ENCODE measurements around the gene MRPL51.
A peak's percentile ranks its signal among the peaks of the same experiment; 100 is the strongest.

MRPL51 gene

GRCh38 chr12:6533653-6533922 lies 40.5 kb upstream of the MRPL51 start:
- Histone ChIP-seq H3K14ac (ENCODE audit: low read length) (no peak overlapping the region), H3K4me3 (ENCODE audit: low read length in 2 of 2) (peak overlapping the region; percentile 82 to 97), H3K23ac (ENCODE audit: low read depth, low read length, poor library complexity) (no peak overlapping the region), H3K4me1 (ENCODE audit: control insufficient read depth in 2 of 2, insufficient read depth in 1 of 2, low read depth in 1 of 2, low read length in 2 of 2) (peaks cover 25 to 26% of the 10 kb centered on the region in 2 donors), H3K27ac (replicated peaks; ENCODE audit: low read length) (peak overlapping the region; percentile 98), H2BK5ac (ENCODE audit: low read length) (peak overlapping the region; percentile 97), H3K9me3 (replicated peaks in 1 of 2; ENCODE audit: control insufficient read depth in 2 of 2, insufficient read depth in 1 of 2, low read depth in 1 of 2, low read length in 2 of 2) (no peaks in the 10 kb centered on the region), H3K79me1 (ENCODE audit: low read depth, low read length) (peaks cover 11% of the 10 kb centered on the region), H4K8ac (ENCODE audit: low read depth, low read length) (peak overlapping the region; percentile 70), H4K91ac (ENCODE audit: low read depth, low read length, poor library complexity) (no peak overlapping the region), H3K9ac (ENCODE audit: low read depth, low read length, poor library complexity) (peak overlapping the region; percentile 89), H3K36me3 (replicated peaks in 1 of 2; ENCODE audit: control insufficient read depth in 2 of 2, insufficient read depth in 2 of 2, low read length in 2 of 2) (peaks cover 57 to 73% of the 10 kb centered on the region in 2 donors), H2AFZ (ENCODE audit: low read length) (peak overlapping the region; percentile 97), H3K4ac (ENCODE audit: low read length) (peak overlapping the region; percentile 78), H2BK15ac (ENCODE audit: low read length) (peak overlapping the region; percentile 41), H2BK120ac (ENCODE audit: low read depth, low read length) (peak overlapping the region; percentile 65), H2BK12ac (ENCODE audit: low read length) (peak overlapping the region; percentile 43), H3K4me2 (ENCODE audit: insufficient read depth, low read length, poor library complexity, severe bottlenecking) (peak overlapping the region; percentile 91), H3K27me3 (ENCODE audit: control insufficient read depth in 3 of 3, insufficient read depth in 3 of 3, low read depth in 1 of 3, low read length in 3 of 3) (no peaks in the 10 kb centered on the region), H2AK5ac (ENCODE audit: low read depth, low read length) (peak overlapping the region; percentile 43), H3K18ac (ENCODE audit: low read length) (peak overlapping the region; percentile 97)
- peak; percentile 84 for DNase-seq (ENCODE audit: low spot score)
- WGBS, 2 donors (ENCODE audit: extremely low coverage in 2 of 2, insufficient read length in 2 of 2, insufficient replicate concordance in 1 of 2): no CpG with 5 or more reads among the region's 9 CpGs

- Histone ChIP-seq H2BK15ac (ENCODE audit: low read length) (peak overlapping the region; percentile 41), H4K8ac (ENCODE audit: low read depth, low read length) (peak overlapping the region; percentile 75), H3K27ac (replicated peaks; ENCODE audit: low read length) (peak overlapping the region; percentile 98), H2BK12ac (ENCODE audit: low read length) (peak overlapping the region; percentile 43), H3K4me1 (ENCODE audit: control insufficient read depth in 2 of 2, insufficient read depth in 1 of 2, low read depth in 1 of 2, low read length in 2 of 2) (peaks cover 25 to 26% of the 10 kb centered on the region in 2 donors), H2AK5ac (ENCODE audit: low read depth, low read length) (peak overlapping the region; percentile 43), H3K4me2 (ENCODE audit: insufficient read depth, low read length, poor library complexity, severe bottlenecking) (peak overlapping the region; percentile 91), H3K36me3 (replicated peaks in 1 of 2; ENCODE audit: control insufficient read depth in 2 of 2, insufficient read depth in 2 of 2, low read length in 2 of 2) (peaks cover 57 to 73% of the 10 kb centered on the region in 2 donors), H3K79me1 (ENCODE audit: low read depth, low read length) (peaks cover 11% of the 10 kb centered on the region), H2BK5ac (ENCODE audit: low read length) (peak overlapping the region; percentile 97), H4K91ac (ENCODE audit: low read depth, low read length, poor library complexity) (no peak overlapping the region), H3K4ac (ENCODE audit: low read length) (peak overlapping the region; percentile 78), H2AFZ (ENCODE audit: low read length) (peak overlapping the region; percentile 97), H2BK120ac (ENCODE audit: low read depth, low read length) (peak overlapping the region; percentile 65), H3K14ac (ENCODE audit: low read length) (no peak overlapping the region), H3K18ac (ENCODE audit: low read length) (peak overlapping the region; percentile 97), H3K9ac (ENCODE audit: low read depth, low read length, poor library complexity) (peak overlapping the region; percentile 89), H3K23ac (ENCODE audit: low read depth, low read length, poor library complexity) (peak overlapping the region; percentile 21), H3K27me3 (ENCODE audit: control insufficient read depth in 3 of 3, insufficient read depth in 3 of 3, low read depth in 1 of 3, low read length in 3 of 3) (no peaks in the 10 kb centered on the region), H3K4me3 (ENCODE audit: low read length in 2 of 2) (peak overlapping the region; percentile 82 to 97), H3K9me3 (replicated peaks in 1 of 2; ENCODE audit: control insufficient read depth in 2 of 2, insufficient read depth in 1 of 2, low read depth in 1 of 2, low read length in 2 of 2) (no peaks in the 10 kb centered on the region)
- no peak for DNase-seq (ENCODE audit: low spot score)
- no CpG with 5 or more reads among the region's 14 CpGs for WGBS, 2 donors (ENCODE audit: extremely low coverage in 2 of 2, insufficient read length in 2 of 2, insufficient replicate concordance in 1 of 2)
Observed at GRCh38 chr12:6532927-6533652, 40.0 kb upstream of the MRPL51 start.

- peak overlapping the region; percentile 91 for H3K4me2 ChIP-seq (ENCODE audit: insufficient read depth, low read length, poor library complexity, severe bottlenecking)
- no peak overlapping the region for H2AK5ac ChIP-seq (ENCODE audit: low read depth, low read length)
- no peak overlapping the region for H2BK120ac ChIP-seq (ENCODE audit: low read depth, low read length)
- peak overlapping the region; percentile 98 for H3K27ac ChIP-seq (replicated peaks; ENCODE audit: low read length)
- no peak overlapping the region for H2AFZ ChIP-seq (ENCODE audit: low read length)
- peak overlapping the region; percentile 22 to 97 for H3K4me3 ChIP-seq (ENCODE audit: low read length in 2 of 2)
- H3K23ac ChIP-seq (ENCODE audit: low read depth, low read length, poor library complexity): peak overlapping the region; percentile 21
- peak overlapping the region; percentile 97 for H2BK5ac ChIP-seq (ENCODE audit: low read length)
- H3K4me1 ChIP-seq (ENCODE audit: control insufficient read depth in 2 of 2, insufficient read depth in 1 of 2, low read depth in 1 of 2, low read length in 2 of 2): peaks cover 25 to 26% of the 10 kb centered on the region in 2 donors
- H2BK12ac ChIP-seq (ENCODE audit: low read length): no peak overlapping the region
- peak overlapping the region; percentile 41 for H2BK15ac ChIP-seq (ENCODE audit: low read length)
- DNase-seq (ENCODE audit: low spot score): peak; percentile 69
- H3K4ac ChIP-seq (ENCODE audit: low read length): no peak overlapping the region
- peak overlapping the region; percentile 97 for H3K18ac ChIP-seq (ENCODE audit: low read length)
- H4K8ac ChIP-seq (ENCODE audit: low read depth, low read length): no peak overlapping the region
- H3K14ac ChIP-seq (ENCODE audit: low read length): peak overlapping the region; percentile 3
- H3K27me3 ChIP-seq (ENCODE audit: control insufficient read depth in 3 of 3, insufficient read depth in 3 of 3, low read depth in 1 of 3, low read length in 3 of 3): no peaks in the 10 kb centered on the region
- H3K36me3 ChIP-seq (replicated peaks in 1 of 2; ENCODE audit: control insufficient read depth in 2 of 2, insufficient read depth in 2 of 2, low read length in 2 of 2): peaks cover 58 to 73% of the 10 kb centered on the region in 2 donors
- H3K79me1 ChIP-seq (ENCODE audit: low read depth, low read length): peaks cover 11% of the 10 kb centered on the region
- H3K9ac ChIP-seq (ENCODE audit: low read depth, low read length, poor library complexity): peak overlapping the region; percentile 89
- no peak overlapping the region for H4K91ac ChIP-seq (ENCODE audit: low read depth, low read length, poor library complexity)
- no CpG with 5 or more reads among the region's 20 CpGs for WGBS, 2 donors (ENCODE audit: extremely low coverage in 2 of 2, insufficient read length in 2 of 2, insufficient replicate concordance in 1 of 2)
- H3K9me3 ChIP-seq (replicated peaks in 1 of 2; ENCODE audit: control insufficient read depth in 2 of 2, insufficient read depth in 1 of 2, low read depth in 1 of 2, low read length in 2 of 2): no peaks in the 10 kb centered on the region
Observed at GRCh38 chr12:6532051-6532926, 39.2 kb upstream of the MRPL51 start.

Data from neuronal stem cell (in vitro differentiated cells).